Heart left ventricle (tissue), 13 donors: ENCODE data around the gene UVRAG.

Source experiments
- POLR2A ChIP-seq, 2 donors: fragments of 450-650 bp; IDR thresholded peaks; one replicate each; pipeline ENCODE4 v1.6.1; 2017; ENCODE audit warnings: antibody characterized with exemption in 2 of 2, mild to moderate bottlenecking in 2 of 2, moderate library complexity in 2 of 2
- TF ChIP-seq, protein P1 (sequence below), 12 donors: fragments of 200-600 bp; sonication (generic) in 4 of 12; IDR thresholded peaks; one replicate each; pipeline versions ENCODE4 v1.5.0 to v1.8.0; 2018 to 2022; ENCODE audit warnings: antibody characterized with exemption in 12 of 12, mild to moderate bottlenecking in 5 of 12
- donor health status: ischemic (EF 13 %, LVEDD 7.1; RV severe dilation, severe dysfunction).
- donor health status: DM: no; HTN: yes; CAD: no.
- donor health status: DM: no; HTN: no; CAD: no.
- donor health status: ischemic (EF 25% LVEDD 6.9; RV normal size, moderate dysfunction).
- donor health status: ischemic (EF 25% LVEDD 5.7; RV mildly dilated, moderate dysfunction).
- donor health status: ischemic (EF 35%, LVEDD 5.7; RV mildly dilated, moderate dysfunction).
- donor health status: nonischemic (EF 11% LVEDD 7.7; RV severe dilation, severe dysfunction).
- donor health status: DM: yes; HTN: yes; CAD: no.
- donor health status: PGD.
- donor health status: ischemic (EF 29% LVEDD 5.4; RV normal size, mild dysfunction).
- donor health status: nonischemic (EF 23%, LVEDD 6.1; RV moderate dilation, normal function).

GRCh38 chr11:76164081-76164480 lies 349.1 kb downstream of the UVRAG start:
- TF ChIP-seq, protein P1, sequence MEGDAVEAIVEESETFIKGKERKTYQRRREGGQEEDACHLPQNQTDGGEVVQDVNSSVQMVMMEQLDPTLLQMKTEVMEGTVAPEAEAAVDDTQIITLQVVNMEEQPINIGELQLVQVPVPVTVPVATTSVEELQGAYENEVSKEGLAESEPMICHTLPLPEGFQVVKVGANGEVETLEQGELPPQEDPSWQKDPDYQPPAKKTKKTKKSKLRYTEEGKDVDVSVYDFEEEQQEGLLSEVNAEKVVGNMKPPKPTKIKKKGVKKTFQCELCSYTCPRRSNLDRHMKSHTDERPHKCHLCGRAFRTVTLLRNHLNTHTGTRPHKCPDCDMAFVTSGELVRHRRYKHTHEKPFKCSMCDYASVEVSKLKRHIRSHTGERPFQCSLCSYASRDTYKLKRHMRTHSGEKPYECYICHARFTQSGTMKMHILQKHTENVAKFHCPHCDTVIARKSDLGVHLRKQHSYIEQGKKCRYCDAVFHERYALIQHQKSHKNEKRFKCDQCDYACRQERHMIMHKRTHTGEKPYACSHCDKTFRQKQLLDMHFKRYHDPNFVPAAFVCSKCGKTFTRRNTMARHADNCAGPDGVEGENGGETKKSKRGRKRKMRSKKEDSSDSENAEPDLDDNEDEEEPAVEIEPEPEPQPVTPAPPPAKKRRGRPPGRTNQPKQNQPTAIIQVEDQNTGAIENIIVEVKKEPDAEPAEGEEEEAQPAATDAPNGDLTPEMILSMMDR (IDR thresholded peaks at IDR 0.05), result no peak
- no peak for TF ChIP-seq POLR2A (IDR thresholded peaks at IDR 0.05)
